Fibroblast of villous mesenchyme (primary cell): ENCODE data around the gene RAD23A. TPM values are rescaled to one million over a fixed set of nuclear protein-coding genes. Genes with fewer than 3 reads are reported as not detected.
A peak's percentile ranks its signal among the peaks of the same experiment; 100 is the strongest.

ENCODE experiments used
- DNase-seq: peaks from one replicate; pipeline ENCODE4 v3.0.0-alpha.2; 2010; ENCODE audit warnings: low read depth
- H3K4me3 ChIP-seq: 2 replicates; pipeline ENCODE4 v1.5.1; 2011; ENCODE audit warnings: low read depth, mild to moderate bottlenecking, low read length
- total RNA-seq: library from RNA; depleted of rRNA; stranded (reverse); fragments of >200 nt; gene quantifications from 2 replicates; pipeline ENCODE4 v1.2.3, GENCODE V29; 2012
- TF ChIP-seq, protein P1 (sequence below): IDR thresholded peaks from 2 replicates; pipeline ENCODE4 v1.5.1; 2012; ENCODE audit warnings: low read depth, mild to moderate bottlenecking, low read length; ENCODE audit not compliant: insufficient read depth

RAD23A gene
- total RNA-seq, 1 donor: 91.1 TPM

DNA sequence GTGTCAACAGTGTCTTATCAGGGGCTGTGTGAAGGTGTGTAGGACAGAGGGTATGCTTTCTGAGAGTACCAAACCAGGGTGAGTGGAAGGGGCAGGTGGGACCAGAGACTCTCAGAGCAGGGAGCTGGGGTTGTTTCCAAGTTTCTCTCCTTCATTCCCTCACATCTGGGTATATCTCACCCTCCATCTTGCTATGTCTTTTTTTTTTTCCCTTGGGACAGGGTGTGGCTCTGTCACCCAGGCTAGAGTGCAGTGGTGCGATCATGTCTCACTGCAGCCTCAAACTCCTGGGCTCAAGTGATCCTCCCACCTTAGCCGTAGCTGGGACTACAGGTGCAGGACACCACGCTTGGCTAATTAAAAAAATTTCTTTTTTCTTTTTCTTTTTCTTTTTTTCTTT lies 34.3 kb downstream of the RAD23A start:
- TF ChIP-seq, protein P1, sequence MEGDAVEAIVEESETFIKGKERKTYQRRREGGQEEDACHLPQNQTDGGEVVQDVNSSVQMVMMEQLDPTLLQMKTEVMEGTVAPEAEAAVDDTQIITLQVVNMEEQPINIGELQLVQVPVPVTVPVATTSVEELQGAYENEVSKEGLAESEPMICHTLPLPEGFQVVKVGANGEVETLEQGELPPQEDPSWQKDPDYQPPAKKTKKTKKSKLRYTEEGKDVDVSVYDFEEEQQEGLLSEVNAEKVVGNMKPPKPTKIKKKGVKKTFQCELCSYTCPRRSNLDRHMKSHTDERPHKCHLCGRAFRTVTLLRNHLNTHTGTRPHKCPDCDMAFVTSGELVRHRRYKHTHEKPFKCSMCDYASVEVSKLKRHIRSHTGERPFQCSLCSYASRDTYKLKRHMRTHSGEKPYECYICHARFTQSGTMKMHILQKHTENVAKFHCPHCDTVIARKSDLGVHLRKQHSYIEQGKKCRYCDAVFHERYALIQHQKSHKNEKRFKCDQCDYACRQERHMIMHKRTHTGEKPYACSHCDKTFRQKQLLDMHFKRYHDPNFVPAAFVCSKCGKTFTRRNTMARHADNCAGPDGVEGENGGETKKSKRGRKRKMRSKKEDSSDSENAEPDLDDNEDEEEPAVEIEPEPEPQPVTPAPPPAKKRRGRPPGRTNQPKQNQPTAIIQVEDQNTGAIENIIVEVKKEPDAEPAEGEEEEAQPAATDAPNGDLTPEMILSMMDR: no peak
- DNase-seq: no peak
- H3K4me3 ChIP-seq: no peak overlapping the region

DNA sequence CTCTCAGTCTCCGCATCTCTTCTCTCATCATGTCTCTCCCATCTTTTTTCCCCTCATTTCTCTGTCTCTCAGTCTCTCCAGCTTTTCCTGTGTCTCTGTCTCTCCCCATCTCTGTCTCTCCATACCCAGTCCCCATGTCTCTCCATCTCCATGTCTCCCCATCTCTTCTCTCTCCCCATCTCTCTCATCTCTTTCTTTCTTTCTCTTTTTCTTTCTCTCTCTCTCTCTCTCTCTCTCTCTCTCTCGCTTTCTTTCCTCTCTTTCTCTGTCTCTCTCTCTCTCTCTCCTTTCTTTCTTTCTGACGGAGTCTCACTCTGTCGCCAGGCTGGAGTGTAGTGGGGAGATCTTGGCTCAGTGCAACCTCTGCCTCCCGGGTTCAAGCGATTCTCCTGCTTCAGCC lies 37.0 kb downstream of the RAD23A start:
- no peak for DNase-seq
- no peak overlapping the region for H3K4me3 ChIP-seq
- TF ChIP-seq, protein P1: no peak

DNA sequence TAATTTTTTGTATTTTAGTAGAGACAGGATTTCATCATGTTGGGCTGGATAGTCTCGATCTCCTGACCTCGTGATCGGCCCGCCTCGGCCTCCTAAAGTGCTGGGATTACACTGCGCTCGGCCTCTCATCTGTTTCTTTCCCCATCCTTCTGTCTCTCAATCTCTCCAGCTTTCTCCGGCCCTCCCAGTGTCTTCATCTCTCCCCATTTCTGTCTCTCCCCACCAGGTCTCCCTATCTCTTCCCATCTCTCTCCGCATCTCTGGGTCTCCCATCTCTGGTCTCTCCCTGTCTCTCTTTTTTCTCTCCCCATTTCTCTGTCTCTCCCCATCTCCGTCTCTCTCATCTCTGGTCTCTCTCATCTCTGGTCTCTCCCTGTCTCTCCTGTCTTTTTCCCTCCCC lies 37.4 kb downstream of the RAD23A start:
- no peak for DNase-seq
- peak overlapping the region; percentile 26 for H3K4me3 ChIP-seq
- TF ChIP-seq, protein P1: no peak

DNA sequence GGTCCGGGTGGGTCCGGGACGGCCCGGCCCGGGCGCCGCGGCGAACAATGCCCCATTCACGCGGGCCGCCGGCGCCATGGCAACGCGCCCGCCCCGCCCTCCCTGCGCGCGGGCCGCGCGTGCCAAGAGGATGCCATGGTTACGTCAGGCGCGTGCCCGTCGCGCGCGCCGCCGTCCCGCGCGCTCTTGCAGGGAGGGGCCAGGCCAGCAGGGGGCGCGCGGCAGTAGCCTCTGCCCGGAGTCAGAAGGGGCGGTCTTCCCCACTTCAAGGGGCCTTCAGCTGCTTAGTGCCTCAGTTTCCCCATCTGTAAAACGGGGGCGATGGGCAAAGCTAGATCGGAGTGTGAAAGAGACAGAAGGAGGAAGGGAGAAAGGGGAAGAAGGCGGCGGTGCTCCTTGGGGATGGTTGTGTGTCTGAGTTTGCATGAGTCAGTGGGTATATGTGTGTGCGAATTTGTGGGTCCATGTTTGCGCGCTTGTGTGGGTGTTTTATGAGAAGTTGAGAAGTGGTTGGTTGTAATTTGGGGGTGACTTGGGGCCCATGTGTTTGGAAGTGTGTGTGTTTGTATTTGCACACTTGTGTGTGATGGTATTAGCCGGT lies 38.0 kb downstream of the RAD23A start:
- peak; percentile 77 for DNase-seq
- TF ChIP-seq, protein P1: peak; percentile 81
- peak overlapping the region; percentile 26 for H3K4me3 ChIP-seq

DNA sequence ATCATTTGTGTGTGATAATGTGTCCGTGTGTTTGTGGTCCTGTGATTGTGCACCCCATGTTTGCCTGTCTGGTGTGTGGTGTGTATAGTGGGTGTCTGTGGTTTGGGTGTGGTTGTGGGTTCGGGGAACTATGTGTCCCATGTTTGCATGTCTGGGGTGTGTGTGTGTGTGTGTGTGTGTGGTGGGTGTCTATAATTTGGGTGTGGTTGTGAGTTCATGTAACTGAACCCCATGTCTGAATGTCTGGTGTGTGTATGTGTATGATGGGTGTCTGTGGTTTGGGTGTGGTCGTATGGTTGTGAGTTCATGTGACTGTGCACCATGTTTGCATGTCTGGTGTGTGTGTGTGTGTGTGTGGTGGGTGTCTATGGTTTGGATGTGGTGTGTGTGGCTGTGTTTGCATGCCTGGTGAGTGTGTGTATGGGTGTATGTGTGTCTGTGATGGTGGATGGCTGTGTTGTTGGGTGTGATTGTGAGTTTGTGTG lies 38.5 kb downstream of the RAD23A start:
- no peak for DNase-seq
- TF ChIP-seq, protein P1: no peak

DNA sequence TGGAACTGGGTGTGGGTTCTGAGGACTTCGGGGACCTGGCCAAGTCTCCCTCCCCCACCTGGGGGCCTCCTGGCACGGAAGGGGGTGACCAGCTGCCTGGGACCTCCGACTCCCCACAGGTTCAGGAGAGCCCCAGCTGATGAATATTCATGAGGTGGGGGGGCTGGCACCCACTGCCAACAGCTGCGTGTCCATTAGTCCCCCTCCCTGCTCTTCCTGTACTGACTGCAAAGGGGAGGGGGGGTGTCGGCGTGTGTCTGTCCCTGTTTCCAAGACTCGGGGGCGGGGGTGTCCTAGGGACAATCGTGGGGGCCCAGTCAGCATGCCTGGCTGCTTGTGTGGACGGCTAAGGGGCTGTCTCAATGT lies 39.0 kb downstream of the RAD23A start:
- DNase-seq: no peak
- TF ChIP-seq, protein P1: no peak
- no peak overlapping the region for H3K4me3 ChIP-seq

More for the DNA sequence above, 38.5 kb downstream of the RAD23A start:
- H3K4me3 ChIP-seq: no peak overlapping the region
